NCI-H1436 treated with DMSO at 0.1 percent for 48 hours (cell line): ENCODE results near the gene SLC25A44.

ENCODE experiments used
- DNase-seq: peaks from one replicate; lab custom pipeline; 2025; lab: John Stamatoyannopoulos, UW

The SLC25A44 gene, protein sequence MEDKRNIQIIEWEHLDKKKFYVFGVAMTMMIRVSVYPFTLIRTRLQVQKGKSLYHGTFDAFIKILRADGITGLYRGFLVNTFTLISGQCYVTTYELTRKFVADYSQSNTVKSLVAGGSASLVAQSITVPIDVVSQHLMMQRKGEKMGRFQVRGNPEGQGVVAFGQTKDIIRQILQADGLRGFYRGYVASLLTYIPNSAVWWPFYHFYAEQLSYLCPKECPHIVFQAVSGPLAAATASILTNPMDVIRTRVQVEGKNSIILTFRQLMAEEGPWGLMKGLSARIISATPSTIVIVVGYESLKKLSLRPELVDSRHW

DNA sequence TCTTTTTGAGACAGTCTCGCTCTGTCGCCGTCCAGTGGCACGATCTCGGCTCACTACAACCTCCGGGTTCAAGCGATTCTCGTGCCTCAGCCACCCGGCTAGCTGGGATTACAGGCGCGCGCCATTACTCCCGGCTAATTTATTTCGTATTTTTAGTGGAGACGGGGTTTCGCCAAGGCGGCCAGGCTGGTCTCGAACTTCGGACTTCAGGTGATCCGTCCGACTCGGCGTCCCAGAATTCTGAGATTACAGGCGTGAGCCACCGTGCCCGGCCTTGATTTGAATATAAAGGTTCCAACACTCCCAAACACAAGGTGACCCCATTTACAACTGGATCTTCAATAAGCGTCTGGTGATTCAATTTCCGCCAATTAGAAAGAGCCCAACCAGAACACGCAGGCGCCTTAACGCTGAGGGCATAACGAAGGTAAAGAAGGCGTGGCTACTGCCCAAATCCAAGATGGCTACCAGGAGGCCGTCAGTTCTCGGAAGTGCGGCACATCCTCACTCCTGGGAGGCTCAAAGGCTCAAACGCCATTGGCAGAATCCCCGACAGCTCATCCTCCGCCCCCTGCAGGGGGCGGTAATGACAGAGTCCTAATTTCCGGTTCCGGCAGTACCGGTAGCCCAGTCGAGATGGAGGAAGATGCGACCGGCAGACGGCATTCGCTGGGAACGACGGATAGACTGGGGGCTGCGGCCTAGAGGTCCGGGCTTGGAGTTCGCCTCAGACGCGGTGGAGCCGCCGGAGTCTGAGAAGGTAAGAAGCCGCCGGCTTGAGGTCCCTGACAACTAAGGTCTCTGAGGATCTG lies at the start of gene SLC25A44:
TSS of gene SLC25A44 (plus strand) at position 617 of the 812 bp plus-strand sequence. CDS start 5,744 bp downstream, outside the sequence.
- DNase-seq = peak; percentile 97

DNA sequence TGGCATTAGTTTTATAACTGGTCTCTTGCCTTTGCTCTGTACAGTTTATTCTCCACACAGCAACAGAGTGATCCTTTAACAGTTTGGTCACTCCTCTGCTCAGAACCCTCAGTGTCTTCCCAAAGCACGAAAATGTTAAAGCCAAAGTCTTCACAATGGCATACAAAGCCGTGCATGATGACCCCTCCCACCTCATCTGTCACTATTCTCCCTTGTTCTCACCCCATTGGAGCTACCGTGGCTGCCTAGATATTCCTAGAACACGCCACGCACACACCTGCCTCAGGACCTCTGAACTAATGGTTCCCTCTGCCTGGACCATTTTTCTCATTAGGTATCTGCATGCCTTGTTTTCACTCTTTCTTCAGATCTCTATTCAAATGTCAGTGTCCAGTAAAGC lies 49.2 kb upstream of the SLC25A44 start:
- DNase-seq = no peak

GRCh38 chr1:156145650-156146019 lies 48.3 kb upstream of the SLC25A44 start:
- no peak for DNase-seq

GRCh38 chr1:156146020-156146768 lies 47.7 kb upstream of the SLC25A44 start:
- DNase-seq = peak; percentile 65

GRCh38 chr1:156146769-156147405 lies 47.0 kb upstream of the SLC25A44 start:
- no peak for DNase-seq

GRCh38 chr1:156148216-156148615 lies 45.7 kb upstream of the SLC25A44 start:
- no peak for DNase-seq

DNA sequence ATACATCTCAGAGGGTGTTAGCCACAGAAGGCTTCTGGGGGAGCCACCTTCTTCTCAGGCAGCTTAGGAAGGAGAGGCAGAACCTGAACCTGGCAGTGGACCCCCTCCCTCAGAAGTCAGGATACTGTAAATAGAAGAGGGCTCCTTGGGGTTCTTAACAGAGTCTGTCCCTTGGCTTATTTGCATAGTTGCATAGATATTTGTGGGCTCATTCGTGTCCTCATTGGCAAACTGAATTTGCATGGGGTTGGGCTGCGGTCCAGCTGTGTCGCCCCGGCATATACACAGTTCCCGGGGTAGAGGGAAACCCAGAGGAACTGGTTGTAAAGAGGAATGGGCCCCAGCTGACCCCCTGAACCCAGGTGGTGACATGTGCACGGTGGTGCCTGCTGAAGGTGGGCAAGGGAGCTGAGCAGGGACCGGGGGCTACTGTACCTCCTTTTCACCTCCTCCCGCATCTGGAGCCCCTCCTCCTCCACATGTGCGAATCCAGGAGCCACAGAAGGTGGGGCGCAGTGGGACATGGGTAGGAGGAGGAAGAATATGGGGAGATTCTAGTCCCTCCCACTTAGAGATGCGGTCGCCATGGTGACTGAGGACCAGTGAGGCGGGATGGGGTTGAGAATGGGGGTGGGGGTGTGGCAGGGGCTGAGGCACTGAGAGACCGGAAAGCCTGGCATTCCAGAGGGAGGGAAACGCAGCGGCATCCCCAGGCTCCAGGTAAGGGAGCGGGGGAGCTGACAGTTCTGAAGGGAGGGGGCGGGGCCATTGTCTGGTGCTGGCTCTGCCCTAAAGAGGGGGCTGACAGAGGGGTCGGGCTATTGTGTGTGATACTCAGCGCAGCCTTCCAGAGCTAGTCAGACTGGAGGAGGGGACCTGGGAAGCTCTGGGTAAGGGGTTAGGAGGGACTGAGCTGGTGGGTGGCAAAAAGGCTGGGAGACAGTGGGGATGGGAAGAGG lies 44.3 kb upstream of the SLC25A44 start:
- no peak for DNase-seq

- no peak for DNase-seq
Measured at GRCh38 chr1:156150333-156151011, 43.4 kb upstream of the SLC25A44 start.

GRCh38 chr1:156151093-156151688 lies 42.7 kb upstream of the SLC25A44 start:
- no peak for DNase-seq

DNA sequence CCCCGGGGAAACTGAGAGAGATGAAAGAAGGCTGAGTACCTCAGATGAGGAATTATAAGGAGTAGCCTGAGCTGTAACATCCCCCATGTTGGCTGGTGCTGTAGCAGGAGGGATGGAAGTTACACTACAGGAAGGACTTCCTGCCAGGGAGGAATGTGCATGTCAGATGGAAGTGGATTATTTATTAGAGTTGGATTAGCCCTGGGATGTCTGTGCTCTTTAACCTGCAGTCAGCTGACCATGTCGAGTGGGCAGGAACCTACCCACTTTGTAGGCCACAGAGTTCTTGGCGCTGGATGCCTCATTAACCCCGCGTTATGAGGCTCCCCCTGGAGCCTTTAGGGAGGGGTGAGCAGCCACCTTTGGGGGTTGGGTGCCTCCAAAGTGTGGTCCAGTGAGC lies 41.3 kb upstream of the SLC25A44 start:
- no peak for DNase-seq

DNA sequence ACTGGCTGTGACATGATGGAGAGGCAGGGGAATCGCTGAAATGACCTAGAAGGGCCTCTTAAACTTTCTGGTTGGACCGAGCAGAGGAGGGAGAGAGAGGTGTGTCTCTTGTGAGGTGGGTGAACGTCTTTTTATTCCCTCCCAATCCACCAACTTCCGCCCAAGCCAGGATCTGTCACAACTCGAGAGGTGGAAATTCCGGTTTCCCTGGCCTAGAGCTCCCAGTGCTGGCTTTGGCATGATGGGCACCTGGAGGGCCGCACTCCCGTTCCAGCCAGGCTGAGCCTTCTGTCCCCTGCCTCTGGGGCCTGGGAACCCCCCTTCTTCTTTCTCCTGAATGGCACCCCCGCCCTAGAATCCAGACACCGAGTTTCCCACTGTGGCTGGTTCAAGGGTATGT lies 40.5 kb upstream of the SLC25A44 start, which contains the start of gene SEMA4A:
TSS of gene SEMA4A (plus strand) at position 224 of the 400 bp plus-strand sequence. CDS start 994 bp downstream, outside the sequence.
- no peak for DNase-seq

GRCh38 chr1:156154317-156154749 lies 39.6 kb upstream of the SLC25A44 start:
- DNase-seq = no peak

- DNase-seq = no peak
Measured at GRCh38 chr1:156155756-156156510, 38.0 kb upstream of the SLC25A44 start.

GRCh38 chr1:156157506-156157905 lies 36.4 kb upstream of the SLC25A44 start:
- no peak for DNase-seq

- no peak for DNase-seq
Measured at GRCh38 chr1:156157966-156158365, 35.9 kb upstream of the SLC25A44 start.

GRCh38 chr1:156160000-156160742 lies 33.7 kb upstream of the SLC25A44 start:
- DNase-seq = no peak

DNA sequence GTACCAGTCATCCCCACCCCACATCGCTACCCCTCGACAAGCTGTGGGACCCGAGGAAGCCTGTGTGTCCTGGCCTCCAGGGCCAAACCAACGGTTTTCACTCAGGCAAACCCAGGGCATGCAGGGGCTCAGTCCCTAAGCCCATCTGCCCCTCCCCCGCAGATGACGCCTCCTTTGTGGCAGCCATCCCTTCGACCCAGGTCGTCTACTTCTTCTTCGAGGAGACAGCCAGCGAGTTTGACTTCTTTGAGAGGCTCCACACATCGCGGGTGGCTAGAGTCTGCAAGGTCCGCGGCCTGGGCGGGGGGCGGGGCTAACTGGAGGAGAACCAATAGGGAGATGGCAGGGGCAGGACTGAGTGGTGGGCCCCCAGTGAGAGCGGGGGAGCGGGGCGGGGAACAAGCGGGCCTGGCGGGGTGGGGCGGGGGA lies 33.1 kb upstream of the SLC25A44 start:
- no peak for DNase-seq

DNA sequence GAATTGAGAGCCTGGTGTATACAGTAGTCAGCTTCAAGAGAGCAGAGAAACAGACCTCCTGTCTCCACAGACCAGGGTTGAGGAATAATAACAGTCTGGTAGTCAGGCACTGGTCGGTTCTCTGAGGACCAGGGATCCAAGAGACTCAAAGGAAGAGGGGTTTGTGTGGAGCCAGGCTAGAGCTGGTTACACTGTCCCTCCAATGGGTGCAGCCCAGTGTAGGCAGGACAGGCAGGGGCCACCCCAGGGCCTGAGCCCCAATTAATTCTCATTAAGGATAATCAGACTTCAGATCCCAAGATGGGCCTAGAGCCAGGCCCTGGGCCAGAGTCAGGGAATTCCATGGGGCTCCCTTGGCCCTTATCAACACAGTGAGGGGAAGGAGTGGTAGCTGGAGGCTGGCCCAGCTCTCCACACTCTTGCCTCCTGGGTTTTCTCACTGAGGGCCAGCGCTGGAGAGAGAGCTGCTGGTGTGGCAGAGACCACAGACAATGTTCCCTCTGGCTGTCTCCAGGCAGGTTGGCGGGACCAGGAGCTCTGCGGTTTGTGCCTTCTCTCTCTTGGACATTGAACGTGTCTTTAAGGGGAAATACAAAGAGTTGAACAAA lies 31.4 kb upstream of the SLC25A44 start:
- no peak for DNase-seq
